Fibroblast of villous mesenchyme (primary cell): Measurements from ENCODE around the gene DDAH2. TPM values are rescaled to one million over a fixed set of nuclear protein-coding genes. Genes with fewer than 3 reads are reported as not detected.

ENCODE experiments used
- DNase-seq: peaks from one replicate; pipeline ENCODE4 v3.0.0-alpha.2; 2010; ENCODE audit warnings: low read depth
- H3K4me3 ChIP-seq: 2 replicates; pipeline ENCODE4 v1.5.1; 2011; ENCODE audit warnings: low read depth, mild to moderate bottlenecking, low read length
- total RNA-seq: library from RNA; depleted of rRNA; stranded (reverse); fragments of >200 nt; gene quantifications from 2 replicates; pipeline ENCODE4 v1.2.3, GENCODE V29; 2012
- TF ChIP-seq, protein P1 (sequence below): IDR thresholded peaks from 2 replicates; pipeline ENCODE4 v1.5.1; 2012; ENCODE audit warnings: low read depth, mild to moderate bottlenecking, low read length; ENCODE audit not compliant: insufficient read depth

DDAH2 gene
- total RNA-seq, 1 donor: 60.5 TPM

DNA sequence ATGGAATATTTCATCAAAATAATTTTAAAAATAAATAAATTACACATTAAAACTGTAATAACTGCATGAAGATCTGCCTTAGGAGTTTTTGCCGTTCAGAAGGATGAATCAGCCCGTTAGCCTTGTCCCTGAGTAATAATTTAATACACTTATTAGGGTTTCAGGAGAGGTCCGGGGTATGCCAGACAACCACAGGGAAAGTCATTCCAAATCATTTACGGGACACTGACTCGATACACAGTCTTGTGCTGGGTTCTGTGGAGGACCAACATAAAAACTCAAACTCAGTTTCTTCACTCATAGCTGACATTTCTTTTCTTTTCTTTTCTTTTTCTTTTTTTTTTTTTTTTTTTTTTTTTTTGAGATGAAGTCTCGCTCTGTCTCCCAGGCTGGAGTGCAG lies 23.2 kb downstream of the DDAH2 start:
- DNase-seq: no peak

DNA sequence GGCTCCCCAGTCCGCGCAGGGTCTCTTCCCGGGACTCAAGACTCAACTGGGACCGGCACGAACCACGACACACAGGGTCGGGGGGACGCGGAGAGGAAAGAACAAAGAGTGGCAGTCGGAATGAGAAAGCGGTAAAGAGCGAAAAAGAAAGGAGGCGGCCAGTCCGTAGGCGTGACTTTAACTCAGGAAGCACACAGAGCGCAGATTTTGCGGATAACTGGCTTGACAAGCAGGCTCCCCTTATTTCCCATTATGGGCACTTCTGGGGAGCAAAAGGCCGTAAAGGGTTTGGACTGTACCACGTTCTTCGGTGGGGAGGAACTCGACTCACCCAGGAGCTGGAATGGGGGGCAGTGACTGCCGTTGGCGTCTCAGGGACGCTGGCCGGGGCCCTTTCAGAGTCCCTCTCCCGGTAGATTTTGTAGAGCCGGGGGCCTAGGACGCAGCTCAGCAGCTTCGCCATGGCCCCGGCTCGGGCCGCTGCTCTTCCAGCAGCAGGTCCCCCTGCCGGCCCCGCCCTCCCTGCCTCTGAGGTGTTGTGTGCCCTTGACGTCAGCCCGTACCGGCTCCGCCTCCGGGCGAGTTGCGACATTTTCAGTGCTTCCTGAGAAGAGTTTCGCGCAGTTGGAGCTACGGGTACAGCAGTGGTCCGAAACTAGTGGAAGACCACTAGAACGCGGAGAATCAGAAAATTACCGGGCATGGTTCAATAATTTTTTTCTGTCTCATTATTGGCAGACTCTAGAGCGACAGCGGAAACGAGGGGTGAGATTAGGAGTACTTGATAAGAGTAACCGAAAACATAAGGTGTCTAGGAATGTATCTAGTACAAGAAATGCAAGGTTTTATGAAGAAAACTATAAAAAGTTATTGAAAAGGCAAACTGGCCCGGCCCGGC lies 26.0 kb downstream of the DDAH2 start, which contains the start of gene ABHD16A:
Gene ABHD16A, minus strand, starts transcription at position 506 of the 898 bp plus-strand sequence. Its CDS starts 43 bp downstream, at position 463.
- peak; percentile 99 for DNase-seq
- H3K4me3 ChIP-seq: peak within 1 kb of the TSS; percentile 99
- TF ChIP-seq, protein P1, sequence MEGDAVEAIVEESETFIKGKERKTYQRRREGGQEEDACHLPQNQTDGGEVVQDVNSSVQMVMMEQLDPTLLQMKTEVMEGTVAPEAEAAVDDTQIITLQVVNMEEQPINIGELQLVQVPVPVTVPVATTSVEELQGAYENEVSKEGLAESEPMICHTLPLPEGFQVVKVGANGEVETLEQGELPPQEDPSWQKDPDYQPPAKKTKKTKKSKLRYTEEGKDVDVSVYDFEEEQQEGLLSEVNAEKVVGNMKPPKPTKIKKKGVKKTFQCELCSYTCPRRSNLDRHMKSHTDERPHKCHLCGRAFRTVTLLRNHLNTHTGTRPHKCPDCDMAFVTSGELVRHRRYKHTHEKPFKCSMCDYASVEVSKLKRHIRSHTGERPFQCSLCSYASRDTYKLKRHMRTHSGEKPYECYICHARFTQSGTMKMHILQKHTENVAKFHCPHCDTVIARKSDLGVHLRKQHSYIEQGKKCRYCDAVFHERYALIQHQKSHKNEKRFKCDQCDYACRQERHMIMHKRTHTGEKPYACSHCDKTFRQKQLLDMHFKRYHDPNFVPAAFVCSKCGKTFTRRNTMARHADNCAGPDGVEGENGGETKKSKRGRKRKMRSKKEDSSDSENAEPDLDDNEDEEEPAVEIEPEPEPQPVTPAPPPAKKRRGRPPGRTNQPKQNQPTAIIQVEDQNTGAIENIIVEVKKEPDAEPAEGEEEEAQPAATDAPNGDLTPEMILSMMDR: no peak

More for the DNA sequence above, 23.2 kb downstream of the DDAH2 start:
- no peak overlapping the region for H3K4me3 ChIP-seq
- TF ChIP-seq, protein P1: no peak

DNA sequence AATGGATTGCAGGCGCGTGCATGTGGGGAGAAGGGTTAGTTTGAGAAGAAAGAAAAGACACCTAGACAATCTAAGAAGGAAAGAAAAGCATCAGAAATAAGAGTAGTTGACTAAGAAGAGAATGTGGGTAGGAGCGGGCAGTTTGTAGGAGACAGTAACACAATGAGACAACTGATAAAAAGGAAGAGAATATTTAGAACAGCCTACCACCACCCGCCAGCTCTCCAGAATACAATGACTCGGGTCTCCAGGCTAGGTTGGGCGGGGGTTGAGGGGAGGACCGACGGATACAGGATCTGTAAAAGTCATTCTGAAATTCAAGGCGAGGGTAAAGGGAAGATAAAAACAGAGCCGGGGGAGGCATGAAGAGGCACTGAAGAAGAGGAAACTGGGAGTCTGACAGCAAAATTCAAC lies 26.7 kb downstream of the DDAH2 start:
- peak; percentile 34 for DNase-seq
- H3K4me3 ChIP-seq: peak overlapping the region; percentile 99
- TF ChIP-seq, protein P1: no peak

DNA sequence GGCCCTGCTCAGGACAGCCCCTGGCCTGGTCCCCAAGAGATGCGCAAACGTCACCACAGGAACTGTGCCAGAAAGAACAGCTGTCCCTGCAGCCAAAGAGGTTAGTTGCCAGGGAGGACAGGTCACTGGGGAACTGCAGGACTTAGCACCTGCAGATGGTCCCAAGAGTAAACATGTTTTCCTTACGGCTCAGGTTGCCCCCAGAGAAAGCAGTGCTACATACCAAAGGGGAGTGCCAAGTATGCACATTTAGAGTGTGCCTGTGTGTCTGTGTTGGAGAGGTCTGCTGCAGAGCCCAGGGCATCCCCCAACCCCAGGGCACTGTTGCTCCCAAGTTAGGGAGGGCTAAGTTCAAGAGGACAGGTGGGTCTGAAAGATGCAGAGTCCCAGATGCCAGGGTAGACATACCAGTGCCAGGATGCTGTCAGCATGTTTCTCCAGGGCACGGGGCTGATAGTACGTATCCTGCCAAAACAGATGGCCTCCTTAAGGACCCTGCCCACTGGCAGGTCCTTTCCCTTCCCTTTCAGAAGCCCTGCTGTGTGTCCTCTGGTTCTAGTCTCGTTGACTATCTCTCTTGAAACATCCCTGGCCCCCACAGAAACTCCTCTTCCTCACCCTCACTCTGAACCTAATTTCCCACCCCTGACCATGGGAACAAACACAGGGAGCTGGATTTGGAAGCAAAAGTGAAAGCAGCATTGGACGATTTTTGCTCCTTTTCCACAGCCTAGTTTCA lies 27.3 kb downstream of the DDAH2 start:
- H3K4me3 ChIP-seq: peak overlapping the region; percentile 99
- TF ChIP-seq, protein P1: no peak
- peak; percentile 68 for DNase-seq

DNA sequence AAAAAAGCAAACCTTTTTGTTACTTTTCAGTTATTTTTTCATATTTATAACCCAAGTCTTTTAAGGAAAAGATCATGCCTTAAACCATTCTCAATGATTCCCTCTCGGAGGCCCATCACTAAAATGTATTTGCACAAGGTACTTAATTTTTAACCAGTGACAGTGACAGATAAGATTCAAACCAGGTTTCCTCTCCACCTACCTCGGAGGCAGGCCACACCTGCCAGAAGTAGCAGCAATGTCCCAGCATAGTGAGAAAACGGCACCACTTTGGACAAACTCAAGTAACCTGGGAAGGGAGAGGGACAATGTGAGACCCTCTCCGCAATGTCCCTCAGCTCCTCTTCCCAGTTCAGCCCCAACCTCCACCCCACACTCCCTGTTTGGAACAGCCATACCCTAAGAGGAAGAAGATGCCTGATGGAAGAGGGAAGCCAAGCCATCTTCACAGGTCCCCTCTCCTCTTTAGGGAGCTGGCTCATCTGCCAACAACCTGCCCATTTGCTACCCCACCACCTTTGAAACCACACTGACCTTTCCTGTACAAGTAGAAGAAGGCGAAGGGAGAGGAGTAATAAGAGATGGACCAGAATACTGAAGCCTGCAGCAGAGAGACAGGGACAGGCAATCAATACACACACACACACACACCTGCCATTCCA lies 28.2 kb downstream of the DDAH2 start:
- TF ChIP-seq, protein P1: no peak

DNA sequence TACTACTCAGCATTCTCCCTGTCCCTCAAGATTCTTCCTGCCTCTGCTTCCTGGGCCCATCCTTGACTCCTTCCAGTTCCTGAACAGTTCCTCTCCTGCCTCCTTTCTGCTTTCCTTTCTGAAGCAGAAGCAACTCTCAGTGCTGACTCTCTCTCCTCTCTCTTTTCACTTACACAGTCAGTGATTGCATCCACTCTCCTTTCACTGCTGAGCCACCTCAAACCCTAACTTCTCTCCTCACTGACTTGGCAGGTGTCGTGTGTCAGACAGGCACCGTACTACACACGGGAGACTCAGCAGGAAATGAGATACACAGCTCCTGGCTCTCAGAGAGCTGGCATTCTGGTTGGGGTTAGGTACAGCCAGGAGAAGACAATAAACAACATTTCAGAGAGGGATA lies 31.5 kb downstream of the DDAH2 start:
- no peak overlapping the region for H3K4me3 ChIP-seq
- TF ChIP-seq, protein P1: no peak
- no peak for DNase-seq

More for the DNA sequence above, 28.2 kb downstream of the DDAH2 start:
- no peak for DNase-seq
- no peak overlapping the region for H3K4me3 ChIP-seq
